HEK293 (cell line): ENCODE measurements around the gene KCNF1.

ENCODE experiments used
- CTCF ChIA-PET: fragments of 350-600 bp; formaldehyde crosslinking; extraction: SDS; loops from one replicate; lab custom pipeline; 2021; ENCODE audit warnings: antibody characterized with exemption; lab: Yijun Ruan, JAX
- POLR2A ChIA-PET: fragments of 300-600 bp; formaldehyde crosslinking; extraction: SDS; loops from one replicate; lab custom pipeline; 2020; ENCODE audit warnings: antibody characterized with exemption, inconsistent platforms; lab: Yijun Ruan, JAX
- H3K27ac ChIP-seq: fragments of 200-500 bp; sonication (Bioruptor generic); 2 replicates; pipeline ENCODE4 v1.5.1; 2014; ENCODE audit warnings: low read depth, low read length, control low read depth, inconsistent platforms; ENCODE audit errors: extremely low read depth
- H3K36me3 ChIP-seq, 2 experiments: fragments of 200-500 bp in 1 of 2; sonication (Bioruptor generic) in 1 of 2; 1 replicate in 1 of 2; 2 replicates in 1 of 2; pipeline ENCODE4 v1.5.1; 2014 to 2017; ENCODE audit warnings: inconsistent platforms in 2 of 2, low read length in 2 of 2; ENCODE audit not compliant: control insufficient read depth in 2 of 2, insufficient read depth in 1 of 2
- H3K4me1 ChIP-seq: fragments of 200-500 bp; sonication (Bioruptor generic); 2 replicates; pipeline ENCODE4 v1.5.1; 2014; ENCODE audit warnings: mild to moderate bottlenecking, low read length, inconsistent platforms; ENCODE audit not compliant: control insufficient read depth, insufficient read depth
- H3K4me3 ChIP-seq: 2 replicates; pipeline ENCODE4 v1.5.1; 2011; ENCODE audit warnings: low read depth, mild to moderate bottlenecking, control low read depth, low read length, moderate library complexity
- H3K9me3 ChIP-seq: fragments of 200-500 bp; sonication (Bioruptor generic); 2 replicates; pipeline ENCODE4 v1.5.1; 2014; ENCODE audit warnings: low read depth, low read length, inconsistent platforms; ENCODE audit not compliant: control insufficient read depth, insufficient read depth
- BCL11B ChIP-seq: fragments of 450-650 bp; formaldehyde crosslinking; IDR thresholded peaks from 2 replicates; pipeline ENCODE4 v1.5.1; 2016; ENCODE audit warnings: low read depth, missing biosample characterization, missing genetic modification characterization
- EGR2 ChIP-seq: fragments of 450-650 bp; formaldehyde crosslinking; IDR thresholded peaks from 2 replicates; pipeline ENCODE4 v1.5.1; 2016; ENCODE audit warnings: low read depth, missing biosample characterization, missing genetic modification characterization
- INSM2 ChIP-seq: fragments of 450-650 bp; formaldehyde crosslinking; IDR thresholded peaks from 2 replicates; pipeline ENCODE4 v1.5.1; 2016; ENCODE audit warnings: missing biosample characterization, missing genetic modification characterization
- RBAK ChIP-seq: fragments of 450-650 bp; formaldehyde crosslinking; IDR thresholded peaks from 2 replicates; pipeline ENCODE4 v1.5.1; 2016; ENCODE audit warnings: missing biosample characterization, missing genetic modification characterization
- SCRT2 ChIP-seq: fragments of 450-650 bp; formaldehyde crosslinking; IDR thresholded peaks from 2 replicates; pipeline ENCODE4 v1.5.1; 2016; ENCODE audit warnings: missing biosample characterization, missing genetic modification characterization
- ZBTB20 ChIP-seq: fragments of 450-650 bp; formaldehyde crosslinking; IDR thresholded peaks from 2 replicates; pipeline ENCODE4 v1.5.1; 2016; ENCODE audit warnings: missing biosample characterization, missing genetic modification characterization
- ZFHX2 ChIP-seq: fragments of 450-650 bp; formaldehyde crosslinking; conservative IDR thresholded peaks from 2 replicates; pipeline ENCODE4 v1.5.1; 2016; ENCODE audit warnings: missing biosample characterization, missing genetic modification characterization
- ZNF10 ChIP-seq: fragments of 450-650 bp; formaldehyde crosslinking; IDR thresholded peaks from 2 replicates; pipeline ENCODE4 v1.5.1; 2017; ENCODE audit warnings: missing biosample characterization, missing genetic modification characterization
- ZNF2 ChIP-seq: fragments of 450-650 bp; formaldehyde crosslinking; IDR thresholded peaks from 2 replicates; pipeline ENCODE4 v1.5.1; 2016; ENCODE audit warnings: missing biosample characterization, missing genetic modification characterization
- ZNF518A ChIP-seq: fragments of 450-650 bp; formaldehyde crosslinking; conservative IDR thresholded peaks from 2 replicates; pipeline ENCODE4 v1.5.1; 2016; ENCODE audit warnings: low read depth, missing biosample characterization, missing genetic modification characterization
- ZNF529 ChIP-seq: fragments of 450-650 bp; formaldehyde crosslinking; IDR thresholded peaks from 2 replicates; pipeline ENCODE4 v1.5.1; 2017; ENCODE audit warnings: missing genetic modification characterization, missing biosample characterization; ENCODE audit not compliant: insufficient replicate concordance
- ZNF558 ChIP-seq: fragments of 450-650 bp; formaldehyde crosslinking; IDR thresholded peaks from 2 replicates; pipeline ENCODE4 v1.5.1; 2016; ENCODE audit warnings: missing biosample characterization, missing genetic modification characterization
- ZNF561 ChIP-seq: fragments of 450-650 bp; IDR thresholded peaks from 2 replicates; pipeline ENCODE4 v1.5.1; 2018; ENCODE audit warnings: missing biosample characterization, missing genetic modification characterization, borderline replicate concordance
- ZNF629 ChIP-seq: fragments of 450-650 bp; formaldehyde crosslinking; IDR thresholded peaks from 2 replicates; pipeline ENCODE4 v1.5.1; 2017; ENCODE audit warnings: missing biosample characterization, missing genetic modification characterization
- ZNF777 ChIP-seq: fragments of 450-650 bp; formaldehyde crosslinking; IDR thresholded peaks from 2 replicates; pipeline ENCODE4 v1.5.1; 2017; ENCODE audit warnings: missing biosample characterization, missing genetic modification characterization, borderline replicate concordance
- TF ChIP-seq, protein P1 (sequence below): IDR thresholded peaks from 2 replicates; pipeline ENCODE4 v1.6.1; 2011; ENCODE audit warnings: mild to moderate bottlenecking, low read depth, low read length, borderline replicate concordance

KCNF1 gene

DNA sequence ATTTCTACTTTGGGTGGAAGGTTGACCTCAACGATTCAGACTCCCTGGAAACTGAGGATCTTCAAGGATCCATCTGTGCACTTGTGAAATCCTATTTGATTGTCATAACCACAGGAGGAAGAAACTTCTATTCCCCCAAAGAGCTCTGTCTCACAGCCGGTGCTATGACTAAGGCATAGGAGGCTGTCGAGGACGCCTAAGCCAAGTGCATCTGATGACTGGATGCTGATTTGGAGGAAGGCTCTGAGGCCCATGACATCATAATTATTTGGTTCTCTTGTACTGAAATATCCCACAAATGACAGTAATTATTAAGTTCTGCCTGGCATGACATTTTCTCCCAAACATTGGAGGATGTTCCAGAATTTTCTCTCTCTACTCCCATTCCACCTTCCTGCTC, 13.8 kb upstream of the KCNF1 start (continued):
- TF ChIP-seq ZNF518A (tag by site-specific recombination), result no peak
- TF ChIP-seq ZNF2 (tag by site-specific recombination), result no peak

- H3K4me1 ChIP-seq, result no peaks in the 10 kb centered on the region
- POLR2A ChIA-PET, result interaction anchor here (0.6 kb wide), 1 partner anchor 100 kb away, joined by 3 read pairs; no protein-coding TSS in a partner anchor
- no peaks in the 10 kb centered on the region for H3K9me3 ChIP-seq
- CTCF ChIA-PET, result interaction anchor here (0.6 to 3.1 kb wide), 12 partner anchors 9 to 232 kb away, joined by 3 to 35 read pairs (median 4); a partner anchor contains a TSS
- no peak for TF ChIP-seq ZBTB20 (tag by site-specific recombination)
- no peak for TF ChIP-seq ZNF561 (tag by site-specific recombination)
- no peak for TF ChIP-seq ZNF629 (tag by site-specific recombination)
- no peak for TF ChIP-seq SCRT2 (tag by site-specific recombination)
- peak; percentile 68; the same call in 1 of the 2 replicates for TF ChIP-seq ZNF10 (tag by site-specific recombination)
- TF ChIP-seq EGR2 (tag by site-specific recombination), result no peak
- no peak for TF ChIP-seq INSM2
- no peak for TF ChIP-seq ZNF558 (tag by site-specific recombination)
- TF ChIP-seq BCL11B (tag by site-specific recombination), result no peak
- H3K27ac ChIP-seq, result no peak overlapping the region
- H3K36me3 ChIP-seq, result no peaks in the 10 kb centered on the region
- no peak overlapping the region for H3K4me3 ChIP-seq
These were observed 11.3 kb upstream of the KCNF1 start for GRCh38 chr2:10900216-10901109.

- ChIA-PET CTCF (interaction anchor here (0.6 to 3.1 kb wide), 5 partner anchors 8 to 223 kb away, joined by 4 to 35 read pairs (median 14); no protein-coding TSS in a partner anchor), POLR2A (no interaction called here)
These were observed 10.4 kb upstream of the KCNF1 start for GRCh38 chr2:10901160-10901939.

More at GRCh38 chr2:10901160-10901939, 10.4 kb upstream of the KCNF1 start:
- no peak overlapping the region for H3K27ac ChIP-seq
- H3K36me3 ChIP-seq, result no peaks in the 10 kb centered on the region
- H3K9me3 ChIP-seq, result no peaks in the 10 kb centered on the region
- H3K4me3 ChIP-seq, result no peak overlapping the region
- 0 out of 2 replicates have a peak, but pooled peaks have one; percentile 13 for TF ChIP-seq EGR2 (tag by site-specific recombination)
- TF ChIP-seq ZNF529 (tag by site-specific recombination), result no peak
- TF ChIP-seq ZNF777 (tag by site-specific recombination), result no peak
- TF ChIP-seq ZFHX2 (tag by site-specific recombination), result 0 out of 2 replicates have a peak, but pooled peaks have one; percentile 18
- TF ChIP-seq RBAK (tag by site-specific recombination), result no peak
- TF ChIP-seq, protein P1, sequence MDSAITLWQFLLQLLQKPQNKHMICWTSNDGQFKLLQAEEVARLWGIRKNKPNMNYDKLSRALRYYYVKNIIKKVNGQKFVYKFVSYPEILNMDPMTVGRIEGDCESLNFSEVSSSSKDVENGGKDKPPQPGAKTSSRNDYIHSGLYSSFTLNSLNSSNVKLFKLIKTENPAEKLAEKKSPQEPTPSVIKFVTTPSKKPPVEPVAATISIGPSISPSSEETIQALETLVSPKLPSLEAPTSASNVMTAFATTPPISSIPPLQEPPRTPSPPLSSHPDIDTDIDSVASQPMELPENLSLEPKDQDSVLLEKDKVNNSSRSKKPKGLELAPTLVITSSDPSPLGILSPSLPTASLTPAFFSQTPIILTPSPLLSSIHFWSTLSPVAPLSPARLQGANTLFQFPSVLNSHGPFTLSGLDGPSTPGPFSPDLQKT, result no peak
- no peaks in the 10 kb centered on the region for H3K4me1 ChIP-seq
